Fibroblast of peridontal ligament (primary cell): ENCODE results near the gene ZNF383.
A peak's percentile ranks its signal among the peaks of the same experiment; 100 is the strongest.
"Not testable (repeated sequence)": the region's sequence is repeated elsewhere in the genome, so short reads cannot be mapped to it uniquely, and the experiment has no call there.

ENCODE experiments used
- DNase-seq: peaks from one replicate; pipeline ENCODE4 v3.0.0-alpha.2; 2010; ENCODE audit errors: extremely low read depth

Gene ZNF383

GRCh38 chr19:37217775-37218591, at the start of gene ZNF383:
ZNF383 (plus strand) TSS chr19:37218214; CDS start chr19:37230454, 12,240 bp downstream.
- DNase-seq, result peak; percentile 86

- peak; percentile 97 for DNase-seq
Observed at GRCh38 chr19:37172368-37173366, 45.3 kb upstream of the ZNF383 start, which contains the start of gene ZNF585A. ZNF585A (minus strand) TSS chr19:37172695; CDS start chr19:37169910, 2,785 bp downstream.

- not testable (repeated sequence) for DNase-seq
Observed at GRCh38 chr19:37186071-37186470, 31.9 kb upstream of the ZNF383 start.

GRCh38 chr19:37195248-37195647, 22.8 kb upstream of the ZNF383 start:
- DNase-seq, result not testable (repeated sequence)

- not testable (repeated sequence) for DNase-seq
Observed at GRCh38 chr19:37197115-37197514, 20.9 kb upstream of the ZNF383 start.

GRCh38 chr19:37197768-37198167, 20.2 kb upstream of the ZNF383 start:
- DNase-seq, result no peak

GRCh38 chr19:37217480-37217774, 587 bp upstream of the ZNF383 start:
- DNase-seq, result no peak

GRCh38 chr19:37218592-37218935, 550 bp downstream of the ZNF383 start:
- DNase-seq, result peak; percentile 52

- DNase-seq, result no peak
Observed at GRCh38 chr19:37220383-37220782, 2.4 kb downstream of the ZNF383 start.

- DNase-seq, result no peak
Observed at GRCh38 chr19:37221136-37221535, 3.1 kb downstream of the ZNF383 start.

- DNase-seq, result no peak
Observed at GRCh38 chr19:37226248-37226647, 8.2 kb downstream of the ZNF383 start.

GRCh38 chr19:37227996-37228395, 10.0 kb downstream of the ZNF383 start:
- no peak for DNase-seq

- no peak for DNase-seq
Observed at GRCh38 chr19:37243206-37243632, 25.2 kb downstream of the ZNF383 start.

- DNase-seq, result peak; percentile 99
Observed at GRCh38 chr19:37251308-37252229, 33.6 kb downstream of the ZNF383 start.

- DNase-seq, result not testable (repeated sequence)
Observed at GRCh38 chr19:37263028-37263427, 45.0 kb downstream of the ZNF383 start.

- not testable (repeated sequence) for DNase-seq
Observed at GRCh38 chr19:37267005-37267404, 49.0 kb downstream of the ZNF383 start.

- DNase-seq, result peak; percentile 43
Observed at GRCh38 chr19:37267755-37268154, 49.7 kb downstream of the ZNF383 start.

- not testable (repeated sequence) for DNase-seq
Observed at GRCh38 chr19:37280656-37281055, 62.6 kb downstream of the ZNF383 start.

GRCh38 chr19:37284020-37284419, 66.0 kb downstream of the ZNF383 start:
- not testable (repeated sequence) for DNase-seq

GRCh38 chr19:37289229-37289628, 71.2 kb downstream of the ZNF383 start:
- DNase-seq, result not testable (repeated sequence)
